Measurements from ENCODE around the gene PRR14.
"Not testable (repeated sequence)": the region's sequence is repeated elsewhere in the genome, so short reads cannot be mapped to it uniquely, and the experiment has no call there.

PRR14 gene

GRCh38 chr16:30692396-30693064 lies 41.8 kb downstream of the PRR14 start:
- DNase-seq (ENCODE audit: low read depth, low spot score) = no peak

DNA sequence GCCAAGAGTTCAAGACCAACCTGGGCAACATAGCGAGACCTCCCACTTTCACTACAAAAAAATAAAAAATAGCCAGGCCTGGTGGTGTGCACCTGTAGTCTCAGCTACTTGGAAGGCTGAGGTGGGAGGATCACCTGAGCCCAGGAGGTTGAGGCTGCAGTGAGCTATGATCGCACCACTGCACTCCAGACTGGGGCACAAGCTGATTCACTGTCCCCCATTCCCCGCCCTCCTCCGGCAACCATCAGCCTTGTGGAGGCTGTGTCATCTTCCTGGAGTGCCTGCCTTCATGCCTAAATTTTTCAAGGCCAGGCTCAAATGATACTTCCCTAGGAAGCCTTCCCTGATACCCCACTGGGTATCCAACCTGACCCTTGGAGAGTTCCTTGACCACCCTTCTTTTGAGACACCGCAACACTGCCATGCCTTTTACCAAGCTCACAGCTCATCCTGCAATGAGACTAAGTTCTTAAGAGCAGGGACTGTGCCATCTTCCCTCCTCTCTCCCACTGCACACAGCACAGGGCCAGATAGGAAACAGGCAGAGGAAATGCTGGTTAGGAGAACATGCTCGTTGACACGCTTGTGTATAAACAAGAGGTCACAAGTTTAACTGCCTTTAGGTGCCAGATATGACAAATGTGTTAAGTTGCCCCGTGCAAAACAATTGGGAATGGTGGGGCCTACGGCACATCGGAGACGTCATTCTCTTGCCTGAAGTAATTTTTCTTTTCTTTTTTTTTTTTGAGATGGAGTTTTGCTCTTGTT lies 44.4 kb downstream of the PRR14 start:
- DNase-seq (ENCODE audit: low read depth, low spot score) = no peak

GRCh38 chr16:30696646-30697045 lies 45.9 kb downstream of the PRR14 start:
- not testable (repeated sequence) for DNase-seq (ENCODE audit: low read depth, low spot score)

GRCh38 chr16:30697264-30698138 lies 46.7 kb downstream of the PRR14 start:
- no peak for DNase-seq (ENCODE audit: low read depth, low spot score)

DNA sequence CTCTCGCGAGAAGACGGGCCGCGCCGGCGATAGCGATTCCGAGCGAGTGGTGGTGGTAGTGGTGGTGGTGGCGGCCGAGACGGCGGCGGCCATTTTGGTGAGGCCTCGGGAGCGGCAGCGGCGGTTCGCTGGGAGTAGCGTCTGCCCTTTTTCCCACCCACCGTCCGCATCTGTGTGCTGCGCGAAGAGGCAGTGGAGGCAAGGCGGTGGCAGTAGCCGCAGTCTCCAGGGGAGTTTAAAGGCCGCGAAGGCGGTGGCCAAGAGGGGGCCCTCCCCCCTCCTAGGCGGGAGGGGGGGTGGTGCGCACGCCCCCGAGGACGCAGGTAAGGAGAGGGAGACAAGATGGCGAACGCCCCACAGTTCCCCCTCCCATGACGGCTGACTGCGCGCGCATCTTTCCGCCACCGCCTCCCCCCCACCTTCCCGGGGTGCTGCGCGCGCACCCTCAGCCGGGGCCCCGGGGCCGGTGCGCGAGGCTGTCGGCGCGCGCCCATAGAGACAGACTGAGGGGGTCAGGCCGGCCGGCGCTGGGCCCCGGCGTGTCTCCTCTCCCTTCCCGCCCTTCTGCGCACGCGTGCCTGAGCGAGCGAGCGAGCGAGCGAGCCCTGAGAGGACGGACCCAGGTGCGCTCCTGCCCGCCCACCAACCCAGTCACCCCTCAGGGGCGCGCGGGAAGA lies 47.5 kb downstream of the PRR14 start:
- DNase-seq (ENCODE audit: low read depth, low spot score) = peak; percentile 99

- DNase-seq (ENCODE audit: low read depth, low spot score) = peak; percentile 62
Measured at GRCh38 chr16:30698816-30699614, 48.3 kb downstream of the PRR14 start, which contains the start of gene SRCAP. TSS of gene SRCAP (plus strand) at chr16:30699171. CDS start at chr16:30700825, 1,654 bp downstream.

DNA sequence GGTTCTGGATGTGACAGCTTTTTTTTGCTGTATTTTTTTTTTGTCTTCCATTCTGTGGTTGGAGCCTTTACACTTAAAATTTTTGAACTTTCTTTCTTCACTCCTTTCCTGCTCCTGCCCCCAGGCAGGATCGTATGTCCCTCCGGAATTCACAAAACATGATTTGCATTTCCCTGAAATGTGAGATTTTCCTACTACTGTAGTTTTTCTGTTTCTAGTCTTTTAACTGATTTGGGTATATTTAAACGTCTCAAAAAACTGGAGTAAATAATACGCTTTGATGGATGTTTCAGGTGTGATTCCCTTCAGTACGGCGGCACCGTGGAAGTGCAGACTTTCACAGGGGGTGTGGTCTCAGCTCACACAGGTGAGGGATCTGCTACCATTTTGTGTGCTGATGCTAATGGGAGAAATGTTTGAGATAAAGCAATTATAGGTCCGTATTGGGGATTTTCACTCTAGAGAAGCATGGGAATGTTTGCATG lies 48.9 kb downstream of the PRR14 start:
- no peak for DNase-seq (ENCODE audit: low read depth, low spot score)

GRCh38 chr16:30700491-30700890 lies 49.7 kb downstream of the PRR14 start:
- no peak for DNase-seq (ENCODE audit: low read depth, low spot score)

GRCh38 chr16:30700971-30701370 lies 50.2 kb downstream of the PRR14 start:
- no peak for DNase-seq (ENCODE audit: low read depth, low spot score)

- not testable (repeated sequence) for DNase-seq (ENCODE audit: low read depth, low spot score)
Measured at GRCh38 chr16:30703071-30703470, 52.3 kb downstream of the PRR14 start.

GRCh38 chr16:30703971-30704370 lies 53.2 kb downstream of the PRR14 start:
- DNase-seq (ENCODE audit: low read depth, low spot score) = no peak
